Endothelial cell of umbilical vein (primary cell): Measurements from ENCODE around the gene PPP4R4. TPM values are rescaled to one million over a fixed set of nuclear protein-coding genes. Genes with fewer than 3 reads are reported as not detected.

Experiments
- BruUV-seq: library from RNA; stranded (reverse); fragments of 400-500 nt; replicated peaks from 2 replicates; lab custom pipeline; 2021; lab: Mats Ljungman, UMichigan
- CTCF ChIA-PET: fragments of 300-600, 350-600 bp; sonication (Branson Sonifier 250); formaldehyde crosslinking; loops from one replicate; lab custom pipeline; 2021; ENCODE audit warnings: antibody characterized with exemption, inconsistent platforms; lab: Charles Lee
- POLR2A ChIA-PET: fragments of 300-600, 350-600 bp; sonication (Branson Sonifier 250); formaldehyde crosslinking; loops from one replicate; lab custom pipeline; 2021; ENCODE audit warnings: antibody characterized with exemption, inconsistent platforms; lab: Charles Lee
- DNase-seq: peaks from one replicate; pipeline ENCODE4 v3.0.0-alpha.2; 2011; ENCODE audit warnings: low read depth, low spot score
- FAIRE-seq: peaks from 2 replicates; lab custom pipeline; 2011; peaks lifted over from hg19 to GRCh38; lab: Jason Lieb, UNC
- H2AFZ ChIP-seq: 2 replicates; pipeline ENCODE4 v1.6.0; 2012; ENCODE audit warnings: low read depth, low read length, control low read depth, inconsistent platforms
- H3K27ac ChIP-seq: 2 replicates; pipeline ENCODE4 v1.5.1; 2011; ENCODE audit warnings: low read depth, mild to moderate bottlenecking, control low read depth, low read length, moderate library complexity; ENCODE audit not compliant: insufficient read depth
- H3K27me3 ChIP-seq, 2 experiments: 2 replicates each; pipeline versions ENCODE4 v1.6.0 to v1.6.1; 2011; ENCODE audit warnings: low read length in 2 of 2, mixed read lengths in 1 of 2; ENCODE audit not compliant: control insufficient read depth in 2 of 2, insufficient read depth in 2 of 2
- H3K36me3 ChIP-seq, 2 experiments: 2 replicates in 1 of 2; 3 replicates in 1 of 2; pipeline ENCODE4 v1.5.1; 2011; ENCODE audit warnings: low read length in 2 of 2, mild to moderate bottlenecking in 1 of 2, moderate library complexity in 1 of 2; ENCODE audit not compliant: control insufficient read depth in 2 of 2, insufficient read depth in 2 of 2; ENCODE audit errors: extremely low read depth in 1 of 2
- H3K4me1 ChIP-seq: 3 replicates; pipeline ENCODE4 v1.5.1; 2011; ENCODE audit warnings: mild to moderate bottlenecking, low read length; ENCODE audit not compliant: control insufficient read depth, insufficient read depth; ENCODE audit errors: extremely low read depth
- H3K4me2 ChIP-seq: 2 replicates; pipeline ENCODE4 v1.6.1; 2011; ENCODE audit warnings: low read length, control low read depth, mixed read lengths; ENCODE audit not compliant: insufficient read depth
- H3K4me3 ChIP-seq, 3 experiments: fragments of 200-600 bp in 1 of 3; sonication (generic), shearing (Covaris generic) in 1 of 3; replicated peaks in 1 of 3; 2 replicates each; pipeline ENCODE4 v1.5.1; 2011 to 2016; ENCODE audit warnings: control low read depth in 3 of 3, low read length in 3 of 3, mild to moderate bottlenecking in 2 of 3, inconsistent platforms in 1 of 3, low read depth in 1 of 3, moderate library complexity in 1 of 3; ENCODE audit not compliant: insufficient read depth in 1 of 3
- H3K79me2 ChIP-seq: 2 replicates; pipeline ENCODE4 v1.6.0; 2012; ENCODE audit warnings: low read length, inconsistent platforms; ENCODE audit not compliant: control insufficient read depth, insufficient read depth
- H3K9ac ChIP-seq: replicated peaks from 2 replicates; pipeline ENCODE3; 2011; ENCODE audit warnings: low read length, control low read depth; ENCODE audit not compliant: insufficient read depth; ENCODE audit errors: extremely low read depth
- H3K9me1 ChIP-seq: replicated peaks from 3 replicates; pipeline ENCODE4 v1.6.0; 2011; ENCODE audit warnings: mild to moderate bottlenecking, low read length; ENCODE audit not compliant: control insufficient read depth, insufficient read depth; ENCODE audit errors: extremely low read depth
- H3K9me3 ChIP-seq: replicated peaks from 2 replicates; pipeline ENCODE4 v1.5.1; 2012; ENCODE audit warnings: low read length, inconsistent platforms; ENCODE audit not compliant: control insufficient read depth, insufficient read depth
- H4K20me1 ChIP-seq: replicated peaks from 2 replicates; pipeline ENCODE3; 2011; ENCODE audit warnings: mild to moderate bottlenecking, low read length; ENCODE audit not compliant: control insufficient read depth, insufficient read depth; ENCODE audit errors: extremely low read depth
- CTCF ChIP-seq, 2 donors: IDR thresholded peaks; 1 replicate in 1 of 2; 2 replicates in 1 of 2; pipeline ENCODE4 v1.5.1; 2011; ENCODE audit warnings: low read length in 2 of 2, mild to moderate bottlenecking in 2 of 2, moderate library complexity in 2 of 2, control low read depth in 1 of 2, inconsistent platforms in 1 of 2, low read depth in 1 of 2; ENCODE audit not compliant: insufficient read depth in 1 of 2; ENCODE audit errors: extremely low read depth in 1 of 2
- EZH2 ChIP-seq: IDR thresholded peaks from 2 replicates; pipeline ENCODE4 v1.6.1; 2012; ENCODE audit warnings: borderline replicate concordance, low read depth, mild to moderate bottlenecking, moderate library complexity, low read length, inconsistent platforms; ENCODE audit not compliant: severe bottlenecking
- FOS ChIP-seq: IDR thresholded peaks from 2 replicates; pipeline ENCODE4 v1.6.1; 2011; ENCODE audit warnings: mild to moderate bottlenecking, low read length, moderate library complexity, borderline replicate concordance; ENCODE audit not compliant: insufficient read depth
- GATA2 ChIP-seq: IDR thresholded peaks from 2 replicates; pipeline ENCODE4 v1.7.0; 2011; ENCODE audit warnings: low read depth, mild to moderate bottlenecking, moderate library complexity, mixed read lengths, low read length; ENCODE audit not compliant: insufficient read length, insufficient read depth
- JUN ChIP-seq: IDR thresholded peaks from 2 replicates; pipeline ENCODE4 v1.6.1; 2011; ENCODE audit warnings: borderline replicate concordance, low read depth; ENCODE audit not compliant: insufficient read length, insufficient read depth
- MAX ChIP-seq: IDR thresholded peaks from 2 replicates; pipeline ENCODE4 v1.6.1; 2011; ENCODE audit not compliant: insufficient read depth, insufficient read length
- MYC ChIP-seq: IDR thresholded peaks from one replicate; pipeline ENCODE4 v1.6.1; 2011; ENCODE audit warnings: mild to moderate bottlenecking, low read depth, low read length
- POLR2A ChIP-seq: IDR thresholded peaks from 2 replicates; pipeline ENCODE4 v1.6.1; 2012; ENCODE audit warnings: low read depth, mild to moderate bottlenecking, control low read depth, low read length
- POLR2AphosphoS5 ChIP-seq: IDR thresholded peaks from 2 replicates; pipeline ENCODE4 v1.6.1; 2012; ENCODE audit warnings: low read depth, mild to moderate bottlenecking, control low read depth, low read length, moderate library complexity; ENCODE audit not compliant: insufficient read depth
- dilution Hi-C: fragments of 300-500 bp; cut with MboI; formaldehyde crosslinking; loops from one replicate; pipeline ENCODE4 v1.15.0; 2019; ENCODE audit warnings: low sequenced_read_pairs; ENCODE audit not compliant: extremely low pct_ligation_motif_present
- intact Hi-C: fragments of 100-400 bp; cut with micrococcal nuclease; formaldehyde crosslinking; loops from one replicate; pipeline ENCODE4 v1.10.0; 2022
- polyA plus RNA-seq, 4 experiments: library from polyadenylated mRNA; depleted of rRNA in 3 of 4; stranded (reverse) in 3 of 4; unstranded in 1 of 4; fragments of >200 nt; gene quantifications; 2 replicates each; pipeline versions ENCODE4 v1.2.1 to v1.2.3, GENCODE V29; 2011 to 2012; ENCODE audit warnings: missing spikeins in 1 of 4
- total RNA-seq: library from RNA; stranded (reverse); gene quantifications from 2 replicates; pipeline ENCODE4 v1.2.3, GENCODE V29; 2021

Gene PPP4R4
- total and polyA plus RNA-seq, 2 donors (not counting 3 experiments of a cell fraction or from before 2014, with no cell fraction given): not detected

- dilution Hi-C loops (no loop called here), intact Hi-C loops (no loop called here)
- Histone ChIP-seq H3K27ac (no peak overlapping the region), H3K4me1 (no peaks in the 10 kb centered on the region), H3K9me1 (no peaks in the 10 kb centered on the region), H3K36me3 (no peaks in the 10 kb centered on the region), H3K27me3 (no peaks in the 10 kb centered on the region), H3K4me3 (no peak overlapping the region), H3K4me2 (no peak overlapping the region), H4K20me1 (no peaks in the 10 kb centered on the region), H2AFZ (no peak overlapping the region), H3K9me3 (no peaks in the 10 kb centered on the region), H3K79me2 (no peaks in the 10 kb centered on the region), H3K9ac (no peak overlapping the region)
- BruUV-seq: no TSS peak
- no peak for FAIRE-seq
- DNase-seq: no peak
- TF ChIP-seq MAX (no peak), EZH2 (no peak), FOS (no peak), CTCF (IDR thresholded peaks at IDR 0.05; ENCODE audit: extremely low read depth in 1 of 2, insufficient read depth in 1 of 2, low read depth in 1 of 2, low read length in 2 of 2) (no peak), POLR2AphosphoS5 (no peak), MYC (no peak), GATA2 (no peak), JUN (no peak), POLR2A (no peak)
- ChIA-PET CTCF (no interaction called here), POLR2A (no interaction called here)
These were observed 124.0 kb downstream of the PPP4R4 start for GRCh38 chr14:94298130-94298529.
